OCI-LY7 (cell line): ENCODE results near the gene CCDC117. TPM values are rescaled to one million over a fixed set of nuclear protein-coding genes. Genes with fewer than 3 reads are reported as not detected.

Experiments used
- BruUV-seq: library from RNA; stranded (reverse); fragments of 400-500 nt; replicated peaks from 2 replicates; lab custom pipeline; 2021; lab: Mats Ljungman, UMichigan
- CTCF ChIA-PET: fragments of 300-600 bp; sonication (Branson Sonifier 250); formaldehyde crosslinking; loops from one replicate; lab custom pipeline; 2022; ENCODE audit warnings: antibody characterized with exemption; ENCODE audit not compliant: unreplicated experiment; lab: Charles Lee
- POLR2A ChIA-PET: fragments of 300-600 bp; sonication (Branson Sonifier 250); formaldehyde crosslinking; loops from one replicate; lab custom pipeline; 2022; ENCODE audit warnings: antibody characterized with exemption; lab: Charles Lee
- DNase-seq: peaks from one replicate; pipeline ENCODE4 v3.0.0-alpha.2; 2015; ENCODE audit warnings: low spot score
- H2AFZ ChIP-seq: fragments of 200-600 bp; sonication (generic), shearing (Covaris generic); 2 replicates; pipeline ENCODE4 v1.6.1; 2014; ENCODE audit warnings: mild to moderate bottlenecking, antibody characterized with exemption, low read length, moderate library complexity
- H3K27ac ChIP-seq: fragments of 200-600 bp; sonication (generic); 2 replicates; pipeline ENCODE4 v1.5.1; 2014; ENCODE audit warnings: mixed run types, low read depth, mild to moderate bottlenecking, moderate library complexity, low read length, inconsistent platforms; ENCODE audit not compliant: poor library complexity, severe bottlenecking
- H3K36me3 ChIP-seq: fragments of 200-600 bp; sonication (generic); 2 replicates; pipeline ENCODE4 v1.6.1; 2014; ENCODE audit warnings: mild to moderate bottlenecking, antibody characterized with exemption, low read length, moderate library complexity, mixed read lengths; ENCODE audit not compliant: insufficient read depth
- H3K4me1 ChIP-seq: fragments of 200-600 bp; sonication (generic); 2 replicates; pipeline ENCODE4 v1.5.1; 2014; ENCODE audit warnings: mild to moderate bottlenecking, low read length; ENCODE audit not compliant: insufficient read depth, poor library complexity, severe bottlenecking
- H3K4me2 ChIP-seq: fragments of 200-600 bp; sonication (generic); 2 replicates; pipeline ENCODE4 v1.6.1; 2014; ENCODE audit warnings: mild to moderate bottlenecking, low read length
- H3K4me3 ChIP-seq: fragments of 200-600 bp; sonication (generic); 2 replicates; pipeline ENCODE4 v1.5.1; 2014; ENCODE audit warnings: mild to moderate bottlenecking, low read depth, low read length; ENCODE audit not compliant: poor library complexity, severe bottlenecking
- H3K79me2 ChIP-seq: fragments of 200-600 bp; sonication (generic); 2 replicates; pipeline ENCODE4 v1.6.1; 2016; ENCODE audit warnings: low read depth, mild to moderate bottlenecking, low read length, moderate library complexity, mixed read lengths; ENCODE audit not compliant: insufficient read depth
- H3K9me2 ChIP-seq: fragments of 200-600 bp; sonication (generic); 2 replicates; pipeline ENCODE4 v1.6.1; 2016; ENCODE audit warnings: mild to moderate bottlenecking, low read length, mixed read lengths; ENCODE audit not compliant: insufficient read depth
- H3K9me3 ChIP-seq: fragments of 200-600 bp; sonication (generic); 2 replicates; pipeline ENCODE4 v1.6.1; 2014; ENCODE audit warnings: mild to moderate bottlenecking, mixed run types, low read length, mixed read lengths
- H4K20me1 ChIP-seq: fragments of 200-600 bp; sonication (generic); 2 replicates; pipeline ENCODE4 v1.6.1; 2014; ENCODE audit warnings: mild to moderate bottlenecking, antibody characterized with exemption, low read length, moderate library complexity, mixed read lengths; ENCODE audit not compliant: insufficient read depth
- CTCF ChIP-seq: fragments of 200-600 bp; sonication (generic); conservative IDR thresholded peaks from 2 replicates; pipeline ENCODE4 v1.5.1; 2014; ENCODE audit warnings: mild to moderate bottlenecking, antibody characterized with exemption, low read length, moderate library complexity, mixed read lengths
- EZH2phosphoT487 ChIP-seq: fragments of 200-600 bp; sonication (generic); IDR thresholded peaks from 2 replicates; pipeline ENCODE4 v1.6.1; 2018; ENCODE audit warnings: low read depth, borderline replicate concordance, mild to moderate bottlenecking, mixed run types, antibody characterized with exemption, low read length, moderate library complexity, mixed read lengths
- intact Hi-C: fragments of 100-400 bp; cut with micrococcal nuclease; formaldehyde crosslinking; loops from one replicate; pipeline ENCODE4 v1.10.0; 2022; ENCODE audit not compliant: unreplicated experiment
- total RNA-seq, 2 experiments: library from RNA; depleted of rRNA in 1 of 2; stranded (reverse); fragments of >200 nt in 1 of 2; shearing (Covaris generic) in 1 of 2; gene quantifications; 2 replicates each; pipeline ENCODE4 v1.2.3, GENCODE V29; 2014 to 2022

The CCDC117 gene
- total RNA-seq, 2 experiments from 2014 or later: 21.4 to 34.1 TPM

DNA sequence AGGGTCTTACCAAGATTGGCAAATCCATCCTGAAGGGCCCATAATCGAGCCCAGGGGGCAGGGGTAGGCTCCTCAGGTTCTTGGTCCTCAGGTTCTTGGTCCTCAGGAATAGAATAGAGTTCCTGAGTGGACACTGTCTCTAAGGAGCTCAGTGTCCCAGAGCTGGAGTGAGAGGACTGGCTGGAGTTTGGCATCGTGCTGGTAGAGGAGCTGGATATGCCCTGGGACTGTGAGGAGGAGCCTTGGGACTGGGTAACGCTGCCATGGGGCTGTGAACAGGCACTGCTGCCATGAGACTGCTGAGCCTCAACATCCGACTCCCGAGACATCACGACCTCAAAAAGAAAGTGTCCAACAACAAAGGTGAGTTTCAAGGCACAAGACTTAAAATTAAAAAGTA is 38.1 kb upstream of the CCDC117 start:
- no peak for DNase-seq
- Histone ChIP-seq H3K79me2 (peaks cover 46% of the 10 kb centered on the region), H3K27ac (no peak overlapping the region), H3K4me3 (no peak overlapping the region), H3K9me2 (no peaks in the 10 kb centered on the region), H3K9me3 (no peaks in the 10 kb centered on the region), H4K20me1 (peaks cover 4% of the 10 kb centered on the region), H3K4me2 (no peak overlapping the region), H3K36me3 (peaks cover 50% of the 10 kb centered on the region), H3K4me1 (no peaks in the 10 kb centered on the region), H2AFZ (no peak overlapping the region)
- no TSS peak for BruUV-seq
- POLR2A ChIA-PET: no interaction called here
- CTCF ChIA-PET: no interaction called here
- intact Hi-C loops: no loop called here
- TF ChIP-seq CTCF: no peak
- TF ChIP-seq EZH2phosphoT487: no peak

- POLR2A ChIA-PET: interaction anchor here (0.6 to 0.7 kb wide), 2 partner anchors 159 to 447 kb away, joined by 3 read pairs; no protein-coding TSS in a partner anchor
- intact Hi-C loops: no loop called here
- CTCF ChIA-PET: no interaction called here
These were observed 36.0 kb upstream of the CCDC117 start for GRCh38 chr22:28736301-28737155.

More at GRCh38 chr22:28736301-28737155, 36.0 kb upstream of the CCDC117 start:
- TF ChIP-seq EZH2phosphoT487 (no peak), CTCF (no peak)
- H3K4me3 ChIP-seq: no peak overlapping the region
- no peak overlapping the region for H3K4me2 ChIP-seq
- BruUV-seq: no TSS peak
- H3K9me3 ChIP-seq: no peaks in the 10 kb centered on the region
- no peaks in the 10 kb centered on the region for H3K9me2 ChIP-seq
- H4K20me1 ChIP-seq: peaks cover 4% of the 10 kb centered on the region
- DNase-seq: no peak
- peaks cover 66% of the 10 kb centered on the region for H3K79me2 ChIP-seq
- no peak overlapping the region for H2AFZ ChIP-seq
- peaks cover 12% of the 10 kb centered on the region for H3K4me1 ChIP-seq
- H3K27ac ChIP-seq: no peak overlapping the region
- peaks cover 50% of the 10 kb centered on the region for H3K36me3 ChIP-seq
